Stimulated activated CD4-positive, alpha-beta T cell treated with anti-CD3 and anti-CD28 coated beads, Interleukin-1b, Interleukin-23, amount 100 ng/mL, for 24 hours (primary cell): Measurements from ENCODE around the gene SAP25.
A peak's percentile ranks its signal among the peaks of the same experiment; 100 is the strongest.
"Not testable (repeated sequence)": the region's sequence is repeated elsewhere in the genome, so short reads cannot be mapped to it uniquely, and the experiment has no call there.

Experiments
- DNase-seq, 4 experiments: peaks; one replicate each; pipeline ENCODE4 v3.0.0-alpha.2; 2020; ENCODE audit warnings: low read depth in 4 of 4, low spot score in 1 of 4

Gene SAP25

GRCh38 chr7:100562195-100563099, 11.3 kb downstream of the SAP25 start:
- no peak for DNase-seq

GRCh38 chr7:100561491-100562194, 12.1 kb downstream of the SAP25 start:
- DNase-seq: no peak

GRCh38 chr7:100559127-100559526, 14.6 kb downstream of the SAP25 start:
- no peak for DNase-seq

GRCh38 chr7:100556541-100556940, 17.2 kb downstream of the SAP25 start:
- no peak for DNase-seq

- DNase-seq: no peak
Observed at GRCh38 chr7:100555701-100556100, 18.0 kb downstream of the SAP25 start.

GRCh38 chr7:100553032-100553431, 20.7 kb downstream of the SAP25 start:
- no peak for DNase-seq

- DNase-seq: no peak
Observed at GRCh38 chr7:100552532-100552931, 21.2 kb downstream of the SAP25 start.

- DNase-seq: not testable (repeated sequence)
Observed at GRCh38 chr7:100548446-100548845, 25.3 kb downstream of the SAP25 start.

- no peak for DNase-seq
Observed at GRCh38 chr7:100547872-100548271, 25.8 kb downstream of the SAP25 start.

- no peak for DNase-seq
Observed at GRCh38 chr7:100546926-100547800, 26.5 kb downstream of the SAP25 start.

GRCh38 chr7:100546129-100546925, 27.4 kb downstream of the SAP25 start:
- no peak for DNase-seq

GRCh38 chr7:100545360-100546128, 28.2 kb downstream of the SAP25 start:
- DNase-seq: peak in 2 of 4 experiments; percentile 42 to 61

GRCh38 chr7:100544967-100545359, 28.7 kb downstream of the SAP25 start:
- DNase-seq: no peak

GRCh38 chr7:100544386-100544785, 29.3 kb downstream of the SAP25 start:
- no peak for DNase-seq

GRCh38 chr7:100543586-100543985, 30.1 kb downstream of the SAP25 start:
- DNase-seq: no peak

- DNase-seq: not testable (repeated sequence)
Observed at GRCh38 chr7:100541309-100541708, 32.4 kb downstream of the SAP25 start.

- no peak for DNase-seq
Observed at GRCh38 chr7:100540073-100540723, 33.5 kb downstream of the SAP25 start.

GRCh38 chr7:100539436-100540006, 34.2 kb downstream of the SAP25 start:
- no peak for DNase-seq
